Loucy (cell line): ENCODE measurements around the gene ANKFY1.

Source experiments
- EZH2phosphoT487 ChIP-seq: fragments of 200-600 bp; IDR thresholded peaks from 2 replicates; pipeline ENCODE4 v1.6.1; 2018; ENCODE audit warnings: antibody characterized with exemption, mild to moderate bottlenecking, moderate library complexity, borderline replicate concordance
- TF ChIP-seq, protein P1 (sequence below): fragments of 200-600 bp; sonication (generic); conservative IDR thresholded peaks from 2 replicates; pipeline ENCODE4 v1.5.1; 2014; ENCODE audit warnings: mild to moderate bottlenecking, antibody characterized with exemption, low read length

DNA sequence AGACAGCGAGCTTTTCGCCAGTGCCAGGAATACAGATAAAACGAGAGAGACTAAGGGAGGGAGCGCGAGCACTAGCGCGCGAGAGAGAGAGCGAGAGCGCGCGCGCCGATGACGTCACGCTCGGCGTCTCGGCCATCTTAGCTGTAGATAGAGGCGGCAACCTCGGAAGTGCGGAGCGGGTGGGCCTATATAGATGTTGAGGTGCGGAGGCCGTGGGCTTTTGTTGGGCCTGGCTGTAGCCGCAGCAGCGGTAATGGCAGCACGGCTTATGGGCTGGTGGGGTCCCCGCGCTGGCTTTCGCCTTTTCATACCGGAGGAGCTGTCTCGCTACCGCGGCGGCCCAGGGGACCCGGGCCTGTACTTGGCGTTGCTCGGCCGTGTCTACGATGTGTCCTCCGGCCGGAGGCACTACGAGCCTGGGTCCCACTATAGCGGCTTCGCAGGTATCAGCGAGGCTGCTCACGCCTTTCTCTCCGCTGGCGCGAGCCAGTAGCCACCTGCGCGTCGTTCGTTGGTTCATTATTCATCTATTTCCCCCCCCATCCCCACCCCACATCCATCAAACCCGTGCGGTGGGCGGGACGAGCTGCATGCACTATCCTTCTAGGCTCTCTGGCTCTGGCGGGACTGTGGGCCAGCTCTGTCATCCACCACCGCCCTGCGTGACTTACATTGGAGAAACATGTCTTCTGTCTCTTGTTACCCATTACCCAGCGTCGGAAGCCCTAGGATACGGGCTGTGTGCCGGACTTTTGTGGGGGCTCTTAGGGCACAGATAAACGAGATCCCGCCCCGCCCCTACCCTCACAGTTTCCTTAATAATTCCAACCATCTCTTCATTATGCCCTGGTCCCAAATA is 120.0 kb downstream of the ANKFY1 start:
- no peak for TF ChIP-seq EZH2phosphoT487
- TF ChIP-seq, protein P1, sequence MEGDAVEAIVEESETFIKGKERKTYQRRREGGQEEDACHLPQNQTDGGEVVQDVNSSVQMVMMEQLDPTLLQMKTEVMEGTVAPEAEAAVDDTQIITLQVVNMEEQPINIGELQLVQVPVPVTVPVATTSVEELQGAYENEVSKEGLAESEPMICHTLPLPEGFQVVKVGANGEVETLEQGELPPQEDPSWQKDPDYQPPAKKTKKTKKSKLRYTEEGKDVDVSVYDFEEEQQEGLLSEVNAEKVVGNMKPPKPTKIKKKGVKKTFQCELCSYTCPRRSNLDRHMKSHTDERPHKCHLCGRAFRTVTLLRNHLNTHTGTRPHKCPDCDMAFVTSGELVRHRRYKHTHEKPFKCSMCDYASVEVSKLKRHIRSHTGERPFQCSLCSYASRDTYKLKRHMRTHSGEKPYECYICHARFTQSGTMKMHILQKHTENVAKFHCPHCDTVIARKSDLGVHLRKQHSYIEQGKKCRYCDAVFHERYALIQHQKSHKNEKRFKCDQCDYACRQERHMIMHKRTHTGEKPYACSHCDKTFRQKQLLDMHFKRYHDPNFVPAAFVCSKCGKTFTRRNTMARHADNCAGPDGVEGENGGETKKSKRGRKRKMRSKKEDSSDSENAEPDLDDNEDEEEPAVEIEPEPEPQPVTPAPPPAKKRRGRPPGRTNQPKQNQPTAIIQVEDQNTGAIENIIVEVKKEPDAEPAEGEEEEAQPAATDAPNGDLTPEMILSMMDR = no peak
